ENCODE data around the gene CCNE1. TPM values are rescaled to one million over a fixed set of nuclear protein-coding genes. Genes with fewer than 3 reads are reported as not detected.

The CCNE1 gene
- total RNA-seq, 1 experiment from 2014 or later: 40.2 TPM

GRCh38 chr19:29866011-29866410 lies 54.2 kb downstream of the CCNE1 start:
- no peak overlapping the region for H3K27ac Mint-ChIP-seq
- Histone ChIP-seq H2AFZ (ENCODE audit: low read length) (no peak overlapping the region), H2BK15ac (ENCODE audit: low read depth, low read length) (no peak overlapping the region), H4K5ac (ENCODE audit: insufficient read length, low read depth, low read length) (no peak overlapping the region), H3K27ac (ENCODE audit: insufficient read length, low read depth, low read length) (no peak overlapping the region), H2BK5ac (ENCODE audit: insufficient read length, low read length) (no peak overlapping the region), H2BK20ac (ENCODE audit: low read depth, low read length, poor library complexity, severe bottlenecking) (no peak overlapping the region), H3K18ac (ENCODE audit: insufficient read length, low read depth, low read length) (no peak overlapping the region), H2BK12ac (ENCODE audit: insufficient read length, low read depth, low read length) (no peak overlapping the region), H3K4me1 (ENCODE audit: insufficient read depth, low read length) (no peaks in the 10 kb centered on the region; the same call in 1 of the 2 replicates), H3K56ac (ENCODE audit: insufficient read length, low read depth, low read length) (no peak overlapping the region), H4K8ac (replicated peaks; ENCODE audit: insufficient read length, low read depth, low read length) (no peak overlapping the region), H3K14ac (ENCODE audit: insufficient read depth, low read length) (no peak overlapping the region), H3K23me2 (ENCODE audit: insufficient read length, low read depth, low read length, poor library complexity, severe bottlenecking) (no peaks in the 10 kb centered on the region), H3K27me3 (ENCODE audit: insufficient read depth, low read length) (no peaks in the 10 kb centered on the region), H4K91ac (ENCODE audit: insufficient read length, low read depth, low read length) (no peak overlapping the region), H3T11ph (ENCODE audit: low read length) (no peak overlapping the region), H3K9me3 (ENCODE audit: control insufficient read depth, low read depth, low read length) (no peaks in the 10 kb centered on the region), H3K23ac (ENCODE audit: insufficient read length, low read depth, low read length) (no peak overlapping the region), H2AK5ac (ENCODE audit: insufficient read length, low read length) (no peak overlapping the region), H4K20me1 (ENCODE audit: control insufficient read depth, insufficient read depth, insufficient read length) (no peaks in the 10 kb centered on the region), H3K79me1 (ENCODE audit: insufficient read depth, low read depth, low read length, poor library complexity, severe bottlenecking) (no peaks in the 10 kb centered on the region), H3K4me2 (ENCODE audit: insufficient read depth, insufficient read length, low read length) (no peak overlapping the region), H3K9ac (ENCODE audit: extremely low read depth, insufficient read length, low read length) (no peak overlapping the region), H3K79me2 (ENCODE audit: insufficient read depth, low read length) (no peaks in the 10 kb centered on the region), H3K4ac (ENCODE audit: low read depth, low read length) (no peak overlapping the region), H2BK120ac (ENCODE audit: low read depth, low read length, poor library complexity, severe bottlenecking) (no peak overlapping the region)
- TF ChIP-seq CTCF (conservative IDR thresholded peaks at IDR 0.05): no peak
- peaks cover 0 to 3% (median 0%) of the 10 kb centered on the region in 3 experiments; a peak in 1 of 7 replicates for H3K36me3 Mint-ChIP-seq (ENCODE audit: insufficient read depth in 1 of 3, low read depth in 3 of 3)
- no CpG with 5 or more reads among the region's 5 CpGs for WGBS (ENCODE audit: extremely low coverage, insufficient read length, low lambda C conversion rate)
- peaks cover 5 to 8% of the 10 kb centered on the region in 2 experiments; a peak in 3 of 5 replicates for H3K9me3 Mint-ChIP-seq
- no peak for DNase-seq
- H3K27me3 Mint-ChIP-seq (ENCODE audit: low read depth): peaks cover 20% of the 10 kb centered on the region
- no peak overlapping the region for H3K4me3 Mint-ChIP-seq
- no peaks in the 10 kb centered on the region; a peak in 1 of 4 replicates for H3K4me1 Mint-ChIP-seq

Data from H9 (cell line).